GM19438 (cell line): ENCODE data around the gene HNRNPM.

Experiments used
- ATAC-seq: cut with Tn5 transposase; IDR thresholded peaks from one replicate; pipeline ENCODE4 v1.9.1; 2021; ENCODE audit warnings: low read depth; ENCODE audit not compliant: unreplicated experiment

The HNRNPM gene

DNA sequence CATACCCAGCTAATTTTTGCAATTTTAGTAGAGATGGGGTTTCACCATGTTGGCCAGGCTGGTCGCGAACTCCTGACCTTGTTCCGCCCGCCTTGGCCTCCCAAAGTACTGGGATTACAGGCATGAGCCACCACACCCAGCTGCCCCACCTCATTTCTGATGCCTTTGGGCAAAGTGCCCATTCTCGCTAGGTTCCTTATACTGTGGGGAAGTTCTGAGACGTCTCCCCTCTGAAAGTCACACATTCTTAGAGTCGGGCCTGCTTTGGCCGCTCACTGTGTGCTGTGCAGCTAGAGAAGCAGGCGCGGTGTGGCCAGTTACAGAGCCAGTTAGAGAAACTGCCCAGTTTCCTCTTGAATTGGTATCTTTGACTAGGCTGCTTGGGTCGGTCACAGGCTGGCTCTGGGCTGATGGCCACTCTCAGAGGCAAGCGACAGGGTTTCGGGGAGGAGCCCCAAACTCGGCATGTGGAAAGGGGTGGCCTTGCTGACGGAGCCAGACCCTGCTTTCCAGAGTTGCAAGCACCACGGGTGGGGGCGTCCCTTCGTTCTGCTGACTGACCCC is 39.6 kb downstream of the HNRNPM start:
- no peak for ATAC-seq

DNA sequence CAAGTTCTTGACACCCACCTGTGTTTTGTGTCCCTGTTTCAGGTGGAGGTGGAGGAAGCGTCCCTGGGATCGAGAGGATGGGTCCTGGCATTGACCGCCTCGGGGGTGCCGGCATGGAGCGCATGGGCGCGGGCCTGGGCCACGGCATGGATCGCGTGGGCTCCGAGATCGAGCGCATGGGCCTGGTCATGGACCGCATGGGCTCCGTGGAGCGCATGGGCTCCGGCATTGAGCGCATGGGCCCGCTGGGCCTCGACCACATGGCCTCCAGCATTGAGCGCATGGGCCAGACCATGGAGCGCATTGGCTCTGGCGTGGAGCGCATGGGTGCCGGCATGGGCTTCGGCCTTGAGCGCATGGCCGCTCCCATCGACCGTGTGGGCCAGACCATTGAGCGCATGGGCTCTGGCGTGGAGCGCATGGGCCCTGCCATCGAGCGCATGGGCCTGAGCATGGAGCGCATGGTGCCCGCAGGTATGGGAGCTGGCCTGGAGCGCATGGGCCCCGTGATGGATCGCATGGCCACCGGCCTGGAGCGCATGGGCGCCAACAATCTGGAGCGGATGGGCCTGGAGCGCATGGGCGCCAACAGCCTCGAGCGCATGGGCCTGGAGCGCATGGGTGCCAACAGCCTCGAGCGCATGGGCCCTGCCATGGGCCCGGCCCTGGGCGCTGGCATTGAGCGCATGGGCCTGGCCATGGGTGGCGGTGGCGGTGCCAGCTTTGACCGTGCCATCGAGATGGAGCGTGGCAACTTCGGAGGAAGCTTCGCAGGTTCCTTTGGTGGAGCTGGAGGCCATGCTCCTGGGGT is 41.0 kb downstream of the HNRNPM start:
- no peak for ATAC-seq

- ATAC-seq, result no peak
Measured at GRCh38 chr19:8486661-8487136, 41.9 kb downstream of the HNRNPM start.

DNA sequence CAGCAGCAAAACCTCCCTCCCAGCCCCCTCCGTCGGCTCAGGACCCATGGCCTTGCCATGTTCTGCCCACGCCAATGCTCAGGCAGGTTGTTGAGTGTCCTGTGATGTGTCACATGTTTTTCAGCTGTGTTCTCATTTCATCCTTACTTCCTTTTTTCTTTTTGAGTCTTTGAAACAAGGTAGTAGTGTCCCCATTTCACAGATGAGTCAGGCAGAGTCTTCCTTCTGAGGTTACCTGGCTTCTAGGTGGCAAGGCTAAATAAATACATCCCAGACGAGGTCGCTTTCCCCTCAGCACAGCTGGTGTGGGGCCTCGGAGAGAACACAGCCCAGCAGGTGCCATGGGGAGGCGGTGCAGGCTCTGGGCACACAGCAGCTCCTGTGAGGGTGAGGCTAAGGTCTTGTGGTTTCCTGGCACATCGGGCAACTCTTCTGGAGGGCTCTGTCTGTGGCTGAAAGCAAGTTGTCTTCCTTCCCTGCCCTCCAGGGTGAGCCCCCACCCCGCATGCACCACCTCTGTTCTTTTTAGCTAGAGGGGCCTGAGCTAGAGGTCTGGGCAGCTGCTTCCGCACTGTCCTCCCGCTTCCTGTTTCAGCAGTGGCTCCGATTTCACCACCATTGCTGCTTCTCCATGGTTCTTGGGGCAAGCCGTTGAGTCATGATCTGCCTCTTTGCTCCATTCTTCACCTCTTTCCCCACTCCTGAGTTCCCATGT is 42.5 kb downstream of the HNRNPM start:
- ATAC-seq, result no peak

DNA sequence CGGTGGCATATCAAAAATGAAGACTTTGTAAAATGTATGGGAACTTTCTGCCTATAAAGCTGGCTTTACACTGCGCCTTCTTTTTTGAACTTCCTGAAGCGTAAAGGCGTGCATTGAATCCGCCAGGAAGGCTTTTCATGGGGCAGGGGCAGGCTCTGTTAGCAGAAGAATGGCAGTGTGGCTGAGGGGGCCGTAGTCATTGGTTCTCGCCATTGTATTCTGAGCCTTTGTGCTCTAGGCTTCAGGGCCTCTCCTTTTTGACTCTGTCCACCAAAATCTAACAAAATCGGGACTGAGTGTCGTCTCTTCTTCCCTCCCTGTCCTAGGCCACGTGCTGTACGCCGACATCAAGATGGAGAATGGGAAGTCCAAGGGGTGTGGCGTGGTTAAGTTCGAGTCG is 43.6 kb downstream of the HNRNPM start:
- ATAC-seq, result no peak

DNA sequence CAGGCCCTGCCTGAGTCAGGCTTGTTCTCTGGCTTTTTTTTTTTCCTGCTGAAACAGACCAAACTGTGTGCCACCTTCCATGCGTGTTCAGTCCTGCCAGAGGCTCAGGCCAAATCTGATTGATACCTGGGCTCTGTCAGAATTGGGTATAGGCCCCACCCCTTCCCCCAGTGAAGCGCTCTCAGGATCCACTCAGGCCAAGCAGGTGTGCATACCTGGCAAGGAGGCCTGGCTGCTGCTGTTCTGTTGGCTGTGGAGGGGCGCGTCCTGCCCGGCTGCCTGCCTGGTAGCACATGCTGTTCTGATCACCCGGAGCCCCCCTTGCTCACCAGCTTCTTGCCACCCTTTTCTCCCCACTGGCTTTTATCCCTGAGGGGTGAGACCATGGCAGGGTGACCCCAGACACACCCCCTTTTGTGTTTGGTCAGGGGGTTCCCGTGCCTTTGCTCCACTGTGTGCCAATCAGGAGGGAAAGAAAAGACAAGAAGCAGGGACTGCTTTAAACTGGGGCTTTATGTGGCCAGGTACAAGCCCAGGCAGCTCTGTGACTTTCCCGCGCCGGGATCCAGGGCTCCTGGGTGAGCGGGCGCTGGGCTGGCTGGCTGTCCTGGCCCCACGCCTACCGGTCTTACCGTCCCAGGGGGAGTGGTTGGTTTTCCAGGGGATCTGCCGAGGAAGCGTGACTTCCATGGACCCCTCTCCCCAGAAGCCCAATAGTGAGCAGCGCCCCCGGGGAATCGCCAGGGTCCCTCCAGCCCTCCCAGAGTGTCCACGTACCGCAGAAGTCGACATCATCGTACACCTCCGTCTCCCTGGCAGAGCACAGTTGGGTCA is 45.0 kb downstream of the HNRNPM start:
- no peak for ATAC-seq

DNA sequence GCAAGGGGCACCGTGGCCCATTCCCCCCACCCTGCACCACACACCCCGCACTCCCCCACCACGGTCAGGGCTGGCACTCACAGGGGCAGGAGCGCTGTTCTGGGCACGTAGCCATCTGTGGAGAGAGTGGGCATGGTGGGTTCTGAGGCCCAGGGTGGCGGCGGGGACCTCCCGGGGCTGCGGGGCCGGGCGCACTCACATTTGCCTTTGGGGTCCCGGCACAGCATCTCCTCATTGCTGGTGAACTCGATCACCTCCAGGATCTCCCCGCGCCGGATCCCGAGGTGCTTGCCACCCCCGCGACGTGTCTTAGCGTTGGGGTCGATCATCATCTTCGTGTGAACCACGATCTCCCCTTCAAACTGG is 45.6 kb downstream of the HNRNPM start:
- ATAC-seq, result no peak

DNA sequence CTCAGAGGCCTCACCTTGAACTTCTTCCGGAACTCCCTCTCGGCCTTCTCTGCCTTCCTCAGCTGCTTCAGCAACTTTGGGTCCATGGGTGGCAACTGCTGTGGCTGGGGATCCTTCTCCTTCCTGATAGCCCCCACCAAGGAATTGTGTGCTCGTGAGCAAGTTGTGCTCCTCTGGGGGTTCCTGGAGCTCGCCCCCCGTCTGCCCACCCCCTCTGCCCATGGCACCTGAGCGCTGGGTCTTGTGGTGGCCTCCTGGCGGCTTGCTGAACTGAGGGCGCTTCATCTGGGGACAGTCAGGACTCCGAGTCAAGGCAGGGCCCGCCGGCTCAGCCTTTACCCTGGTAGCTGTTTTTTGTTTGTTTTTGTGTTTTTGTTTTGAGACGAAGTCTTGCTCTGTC is 46.1 kb downstream of the HNRNPM start:
- ATAC-seq, result no peak

DNA sequence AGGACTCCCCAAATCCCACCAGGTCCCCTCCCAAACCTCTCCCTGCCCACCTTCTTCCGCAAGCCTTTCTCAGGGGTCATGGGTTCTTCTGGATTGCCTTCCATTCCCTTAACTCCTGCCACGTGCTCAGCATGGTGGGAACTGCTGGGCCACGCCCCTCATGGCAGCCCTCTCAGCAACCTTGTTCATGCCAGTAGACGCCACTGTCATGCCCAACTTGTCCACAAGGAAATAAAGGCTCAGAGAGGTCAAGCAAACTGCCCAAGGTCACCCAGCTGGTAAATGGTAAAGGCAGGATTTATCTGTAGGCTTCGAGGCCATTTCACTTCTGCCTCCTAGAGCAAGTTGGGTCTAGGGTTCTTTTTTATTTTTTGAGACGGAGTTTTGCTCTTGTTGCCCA is 46.8 kb downstream of the HNRNPM start:
- no peak for ATAC-seq

DNA sequence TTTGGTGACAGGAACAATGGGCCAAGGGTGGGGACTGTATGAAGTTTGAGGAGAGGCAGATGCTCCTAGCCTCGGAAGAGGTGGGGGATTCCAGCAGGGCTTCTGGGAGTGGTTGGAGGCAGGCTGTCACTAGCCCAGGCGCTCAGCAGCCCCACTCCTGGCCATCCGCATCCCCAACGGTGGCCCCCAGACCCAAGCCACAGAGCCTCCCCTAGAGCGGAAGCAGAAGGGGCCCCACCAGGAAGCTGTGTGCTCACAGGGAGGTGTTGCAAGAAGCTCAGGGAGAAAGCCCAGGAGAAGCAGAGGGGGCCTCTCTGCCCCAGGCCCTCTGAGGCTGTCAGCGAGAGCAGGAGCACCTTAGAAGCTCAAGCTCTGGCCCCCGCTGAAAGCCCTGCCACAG is 49.4 kb downstream of the HNRNPM start:
- no peak for ATAC-seq

GRCh38 chr19:8498295-8498694 is 53.5 kb downstream of the HNRNPM start:
- no peak for ATAC-seq

GRCh38 chr19:8499048-8499833 is 54.5 kb downstream of the HNRNPM start:
- no peak for ATAC-seq

DNA sequence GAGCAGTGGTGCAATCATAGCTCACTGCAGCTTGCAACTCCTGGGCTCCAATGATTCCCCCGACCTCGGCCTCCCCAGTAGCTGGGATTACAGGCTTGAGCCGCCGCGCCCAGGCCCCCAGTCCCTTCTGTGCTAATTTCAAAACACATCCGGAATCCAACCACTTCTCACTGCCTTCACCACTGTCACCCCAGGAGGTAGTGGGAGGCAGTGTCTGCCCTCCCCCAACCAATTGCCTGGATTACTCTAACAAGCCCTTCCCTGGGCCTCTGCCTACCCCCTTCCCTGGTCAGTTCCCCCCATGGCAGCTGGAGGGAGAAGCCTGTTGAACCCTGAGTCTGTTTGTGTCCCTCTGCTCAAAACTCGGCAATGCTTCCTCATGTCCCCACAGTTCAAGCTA is 55.4 kb downstream of the HNRNPM start:
- no peak for ATAC-seq

DNA sequence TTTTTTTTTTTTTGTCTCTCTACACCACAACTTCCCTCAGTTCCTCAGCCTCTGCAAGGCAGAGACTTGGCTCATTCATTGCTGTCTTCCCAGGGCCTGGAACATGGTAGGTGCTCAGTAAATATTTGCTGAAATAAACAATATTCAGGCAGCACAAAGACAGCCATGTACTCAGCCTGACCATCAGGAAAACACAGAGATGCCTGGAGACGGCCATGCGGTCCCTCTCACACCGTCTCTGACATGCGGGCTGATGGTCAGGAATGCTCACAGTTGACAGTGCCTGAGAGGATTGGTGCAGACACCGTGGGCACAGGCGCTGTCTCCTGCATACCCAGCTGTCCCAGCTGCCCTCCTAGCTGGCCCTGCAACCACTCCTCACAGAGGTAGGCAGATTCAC is 56.7 kb downstream of the HNRNPM start:
- no peak for ATAC-seq

DNA sequence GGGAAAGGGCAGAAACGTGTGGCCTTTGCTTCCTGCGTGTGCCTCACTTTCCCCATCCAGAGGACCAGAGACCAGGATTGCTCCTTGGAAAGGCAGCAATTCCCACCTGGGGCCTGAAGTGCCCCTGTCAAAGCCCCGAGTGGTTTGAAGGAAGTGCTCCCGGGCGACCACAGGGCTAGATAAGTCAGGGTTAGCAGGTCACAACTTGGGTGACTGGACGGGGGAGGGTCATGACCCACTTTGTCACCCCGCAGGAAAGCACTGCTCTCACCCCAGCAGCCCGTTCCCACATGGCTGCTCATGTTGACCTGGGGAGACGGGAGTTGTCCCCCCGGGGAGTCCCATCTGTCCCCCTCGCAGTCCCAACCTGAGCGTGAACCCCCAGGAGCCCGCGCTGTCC is 57.2 kb downstream of the HNRNPM start:
- ATAC-seq, result no peak

DNA sequence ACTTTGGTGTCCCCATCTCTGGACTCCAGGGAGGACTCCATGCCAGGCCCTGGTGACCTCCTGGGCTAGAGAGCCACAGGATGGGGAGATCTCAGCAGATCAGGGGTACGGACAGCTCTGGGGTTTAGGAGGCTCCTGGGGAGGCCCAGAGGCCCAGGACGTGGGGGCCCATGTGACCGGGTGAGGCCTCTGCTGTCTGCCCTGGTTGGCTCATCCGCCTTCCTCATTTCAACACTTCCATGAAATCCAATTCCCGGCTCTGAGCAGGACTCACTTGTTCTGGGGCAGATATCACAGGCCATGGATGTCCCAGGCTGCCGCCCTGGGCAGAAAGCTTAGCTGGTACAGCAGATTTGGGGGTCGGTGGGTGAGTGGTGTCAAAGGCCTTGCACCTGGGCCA is 58.7 kb downstream of the HNRNPM start:
- no peak for ATAC-seq

DNA sequence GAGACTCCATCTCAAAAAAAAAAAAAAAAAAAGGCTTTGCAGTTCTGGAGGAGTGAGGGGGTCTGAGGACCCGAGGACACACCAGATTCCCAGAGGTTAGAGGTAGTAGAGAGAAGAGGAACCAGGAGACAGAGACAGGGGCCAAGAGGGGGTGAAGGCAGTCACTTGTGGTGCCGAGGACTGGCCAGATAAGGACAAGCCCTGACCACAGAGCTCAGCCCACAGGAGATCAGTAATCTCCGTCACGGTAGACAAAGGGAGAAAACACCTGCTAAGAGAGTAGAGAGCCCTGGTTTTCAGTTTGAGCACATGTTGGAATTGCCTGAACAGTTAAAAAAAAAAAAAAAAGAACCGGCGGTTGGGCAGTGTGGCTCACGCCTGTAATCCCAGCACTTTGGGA is 59.4 kb downstream of the HNRNPM start:
- ATAC-seq, result no peak

DNA sequence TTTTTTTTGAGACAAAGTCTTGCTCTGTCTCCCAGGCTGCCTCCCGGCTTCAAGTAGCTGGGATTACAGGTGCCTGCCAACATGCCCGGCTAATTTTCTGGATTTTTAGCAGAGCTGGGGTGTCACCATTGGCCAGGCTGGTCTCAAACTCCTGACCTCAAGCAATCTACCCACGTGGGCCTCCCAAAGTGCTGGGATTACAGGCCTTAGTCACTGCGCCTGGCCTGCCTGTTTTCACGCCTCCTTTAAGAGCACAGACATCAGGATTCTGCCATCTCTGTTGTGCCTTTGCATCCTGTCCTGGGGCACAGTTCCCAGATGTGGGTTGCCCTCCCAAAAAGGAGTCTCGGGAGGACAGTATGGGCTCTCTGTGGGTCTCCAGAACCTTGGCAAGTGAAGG is 60.1 kb downstream of the HNRNPM start:
- no peak for ATAC-seq

DNA sequence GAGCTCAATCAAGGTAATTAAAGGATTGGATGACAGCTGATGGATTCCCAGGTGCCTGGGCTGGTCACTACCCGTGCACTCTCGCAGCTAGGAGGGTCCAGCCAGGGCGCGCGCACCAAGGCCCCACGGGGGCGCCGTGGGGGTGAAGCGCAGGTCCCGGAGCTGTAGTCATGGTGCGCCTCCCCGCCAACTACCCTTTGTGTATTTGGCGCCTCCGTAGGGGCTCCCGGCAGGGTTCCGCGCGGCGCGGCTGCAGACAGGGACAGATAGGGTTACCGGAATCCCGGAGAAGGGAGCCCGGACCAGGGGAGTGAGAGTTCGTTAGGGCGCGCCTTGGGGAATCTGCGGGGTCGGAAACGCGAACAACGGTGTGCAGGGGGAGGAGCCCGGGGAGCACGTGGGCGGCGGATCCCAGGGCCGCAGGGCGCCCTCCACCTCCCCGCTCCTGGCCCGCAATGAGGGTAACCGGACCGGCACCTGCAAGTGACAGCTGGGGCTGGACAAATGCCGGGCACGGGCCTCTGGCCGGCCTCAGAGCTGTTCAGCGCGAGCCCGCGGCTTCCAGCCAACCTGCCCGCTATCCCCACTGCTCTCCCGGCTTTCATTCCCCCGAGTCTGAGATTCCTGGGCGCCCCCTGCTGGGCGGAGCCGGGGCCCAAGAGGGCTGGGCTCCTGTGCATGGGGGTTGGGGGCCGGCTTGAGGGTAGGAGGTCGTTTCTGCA is 61.1 kb downstream of the HNRNPM start:
- ATAC-seq, result peak; percentile 52
